Measurements from ENCODE around the gene CDCA4.

The CDCA4 gene

GRCh38 chr14:104984056-104984894 lies 36.6 kb downstream of the CDCA4 start:
- DNase-seq = no peak

- no peak for DNase-seq
These were observed 37.6 kb downstream of the CDCA4 start for GRCh38 chr14:104983231-104983721.

DNA sequence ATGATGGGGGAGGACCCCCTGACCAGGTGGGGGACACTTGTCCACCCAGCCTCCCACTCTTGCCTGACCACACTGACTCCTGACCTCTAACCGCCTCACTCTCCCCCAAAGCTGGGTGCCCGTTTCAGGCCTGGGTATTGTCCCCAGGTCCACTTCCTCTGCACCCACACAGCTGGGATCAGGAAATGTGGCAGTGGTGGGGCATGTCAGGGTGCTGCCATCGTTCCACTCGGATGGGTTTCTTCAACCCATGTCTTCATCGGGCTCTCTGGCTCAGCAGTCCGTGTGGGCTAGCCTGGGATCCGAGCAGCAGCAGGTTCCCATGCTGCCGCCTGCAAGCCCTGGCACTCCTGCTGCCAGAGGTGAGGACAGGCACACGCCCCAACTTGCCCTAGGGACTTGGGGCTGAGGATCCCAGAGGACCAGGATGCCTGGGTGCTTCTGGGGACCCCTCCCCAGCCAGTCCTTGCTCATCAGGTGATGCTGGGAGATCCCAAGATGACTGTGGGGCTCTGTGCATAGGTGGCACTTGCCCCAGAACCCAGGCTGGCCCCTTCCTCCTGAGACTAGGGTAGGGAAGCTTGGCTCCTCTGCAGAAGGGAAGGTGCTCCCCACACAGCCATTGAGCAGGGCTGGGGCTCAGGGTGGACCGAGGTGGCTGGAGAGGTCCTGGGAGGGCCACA lies 38.2 kb downstream of the CDCA4 start:
- DNase-seq = no peak

DNA sequence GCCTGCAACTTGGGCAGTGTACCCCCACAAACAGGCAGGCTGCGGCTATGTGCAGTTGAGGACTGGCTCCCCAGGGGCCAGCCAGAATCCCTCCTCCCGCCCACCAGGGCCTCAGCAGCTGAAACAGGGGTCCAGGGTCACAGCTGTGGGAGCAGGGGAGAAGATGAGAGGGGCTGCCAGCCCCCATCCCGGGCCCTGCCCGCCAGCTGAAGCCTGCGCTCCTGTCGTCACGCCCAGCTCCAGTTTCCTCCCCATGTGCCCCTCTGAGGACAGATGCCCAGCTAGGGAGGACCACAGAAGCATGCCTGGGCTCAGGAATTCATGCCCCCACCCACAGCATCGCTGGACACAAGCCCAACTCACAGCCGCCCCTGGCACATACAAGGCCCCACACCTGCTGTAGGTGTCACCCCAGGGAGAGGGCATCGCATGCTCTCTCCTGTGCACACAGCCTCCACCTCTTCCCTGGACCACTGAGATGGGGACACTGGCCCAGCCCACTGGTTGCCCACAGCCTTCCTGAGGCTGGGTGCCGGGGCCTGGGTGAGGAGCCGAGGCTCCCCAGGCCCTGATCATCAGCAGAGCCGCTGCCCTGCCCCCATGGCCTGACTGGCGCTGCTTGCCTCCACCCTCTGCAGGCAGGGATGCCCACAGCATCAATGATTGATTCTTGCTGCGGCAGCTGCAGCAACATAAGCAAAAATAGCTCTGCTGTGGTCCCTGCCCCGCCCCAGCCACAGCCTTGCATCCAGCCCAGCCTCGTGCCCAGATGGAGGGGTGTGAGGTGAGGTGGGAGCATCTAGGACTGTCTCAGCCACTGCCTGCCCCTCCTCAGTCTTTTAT lies 39.0 kb downstream of the CDCA4 start:
- DNase-seq = peak; percentile 49

- no peak for DNase-seq
These were observed 40.0 kb downstream of the CDCA4 start for GRCh38 chr14:104980611-104981531.

- DNase-seq = no peak
These were observed 40.9 kb downstream of the CDCA4 start for GRCh38 chr14:104979758-104980610.

DNA sequence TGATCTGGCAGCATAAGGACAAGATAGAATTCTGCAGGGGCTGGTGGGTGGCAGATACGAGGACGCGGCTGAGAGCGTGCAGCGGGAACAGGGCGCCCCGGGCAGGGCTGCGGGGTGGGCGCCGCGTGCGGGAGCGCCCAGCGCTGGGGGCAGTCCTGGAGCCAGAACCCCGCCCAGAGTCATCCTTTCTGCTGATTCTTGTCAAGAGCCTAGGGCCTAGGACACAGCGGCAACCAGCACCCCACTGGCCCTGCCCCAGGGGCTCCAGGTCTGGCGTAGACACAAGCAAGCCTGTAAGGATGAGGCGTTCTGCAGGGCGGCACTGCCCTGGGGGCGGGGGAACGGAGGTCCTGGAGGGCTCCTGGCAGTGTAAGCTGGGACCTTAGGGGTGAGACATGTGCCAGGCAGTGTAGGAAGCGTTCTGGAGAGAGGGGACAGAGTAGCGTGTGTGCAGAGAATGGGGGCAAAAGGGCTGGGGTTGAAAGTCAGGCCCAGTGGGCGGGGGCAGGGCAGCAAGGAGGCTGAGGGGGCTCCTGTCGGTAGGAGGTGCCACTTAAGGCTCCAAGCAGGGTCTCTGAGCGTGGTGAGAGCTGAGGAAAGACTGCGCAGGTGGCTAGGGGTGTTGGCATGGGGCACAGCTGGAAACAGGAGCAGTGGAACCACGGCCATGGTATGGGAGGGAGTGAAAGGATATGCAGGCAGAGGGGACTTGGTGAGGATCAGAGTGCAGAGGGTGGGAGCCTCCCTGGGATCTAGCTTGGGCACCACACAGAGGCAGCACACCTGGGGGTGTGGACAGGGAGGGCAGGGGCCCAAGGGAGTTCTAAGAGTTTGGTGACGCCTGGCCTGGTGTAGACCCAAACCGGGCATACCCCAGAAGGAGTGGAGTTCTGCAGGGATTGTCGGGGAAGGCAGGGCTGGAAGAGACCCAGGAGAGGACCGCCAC lies 41.9 kb downstream of the CDCA4 start:
- peak; percentile 67 for DNase-seq

DNA sequence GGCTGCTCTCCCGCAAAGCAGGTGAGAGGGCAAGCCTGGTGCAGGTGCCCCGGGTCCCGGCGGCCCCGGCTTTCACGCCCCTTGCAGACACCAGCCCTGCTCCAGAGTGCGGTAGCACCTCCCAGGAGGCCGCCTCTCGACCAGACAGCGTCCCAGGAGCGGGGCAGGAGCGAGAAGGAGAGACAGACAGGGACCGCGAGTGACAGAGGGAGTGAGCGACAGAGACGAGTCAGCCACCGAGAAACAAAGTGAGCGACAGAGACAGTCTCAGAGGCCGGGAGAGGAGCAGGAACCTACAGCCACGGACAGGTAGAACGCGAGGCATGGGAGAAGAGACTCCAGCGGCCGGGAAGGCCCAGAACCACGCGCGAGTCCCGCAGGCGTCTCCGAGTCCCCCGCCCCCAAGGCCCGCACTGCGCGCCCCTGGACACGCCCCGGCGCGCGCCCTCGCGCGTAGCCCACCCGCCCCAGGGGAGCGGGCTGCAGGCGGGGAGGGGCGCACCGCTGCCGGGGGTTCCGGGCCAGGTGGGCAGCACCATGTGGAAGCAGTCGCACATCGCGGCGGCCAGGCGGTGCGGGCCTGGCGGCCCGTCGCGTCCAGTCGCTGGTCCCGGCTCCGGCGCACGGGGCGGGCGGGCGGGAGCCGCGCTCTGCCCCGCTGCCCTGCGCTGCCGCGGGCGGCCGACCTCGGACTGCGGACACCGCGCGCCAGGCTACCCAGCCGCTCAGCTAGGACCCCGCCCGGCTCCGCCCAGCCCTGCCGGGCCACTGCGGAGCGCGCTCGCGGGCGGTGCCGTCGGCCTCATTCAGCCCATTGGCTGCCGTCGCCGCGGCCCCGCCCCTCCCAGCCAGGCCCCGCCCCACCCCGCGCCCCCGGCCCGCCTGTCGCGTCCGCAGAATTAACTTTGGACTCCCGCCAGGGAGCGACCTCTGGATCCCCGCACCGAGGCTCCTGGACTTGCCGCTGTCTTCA lies 42.9 kb downstream of the CDCA4 start, which contains the start of gene AHNAK2:
Gene AHNAK2 (minus strand): TSS at position 694 of the 973 bp plus-strand sequence. CDS start 137 bp downstream, at position 557.
- peak; percentile 69 for DNase-seq

DNA sequence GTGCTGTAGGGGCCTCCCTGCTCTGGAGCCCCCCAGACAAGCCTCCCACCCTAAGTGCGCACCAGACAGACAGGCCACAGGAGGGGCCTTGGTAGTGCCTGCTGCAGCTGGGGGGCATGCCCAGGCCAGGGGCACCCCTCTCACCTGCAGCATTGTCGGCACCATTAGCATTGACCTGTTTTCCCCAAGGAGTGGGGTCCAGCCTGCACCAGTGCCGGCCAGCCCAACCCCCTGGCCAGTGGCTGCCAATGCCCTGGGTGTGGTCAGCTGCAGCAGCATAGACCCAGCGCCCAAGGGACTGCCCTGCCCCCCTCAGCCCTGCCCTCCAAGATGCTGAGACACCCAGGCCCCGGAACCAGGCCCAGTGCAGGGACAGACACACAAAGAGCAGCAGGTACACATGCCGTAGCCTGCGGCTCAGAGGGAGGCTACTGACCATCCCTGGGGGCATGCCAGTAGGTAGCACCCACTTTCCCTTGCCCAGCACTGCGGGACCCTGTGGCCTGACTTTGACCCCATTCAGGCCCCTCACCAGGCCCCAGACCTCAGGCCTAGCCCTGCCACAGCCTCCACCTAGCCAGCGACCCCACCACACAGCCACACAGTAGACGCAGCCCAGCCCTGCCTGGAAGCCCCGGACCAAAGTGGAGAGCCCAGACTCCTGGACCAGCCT lies 43.7 kb downstream of the CDCA4 start:
- no peak for DNase-seq

DNA sequence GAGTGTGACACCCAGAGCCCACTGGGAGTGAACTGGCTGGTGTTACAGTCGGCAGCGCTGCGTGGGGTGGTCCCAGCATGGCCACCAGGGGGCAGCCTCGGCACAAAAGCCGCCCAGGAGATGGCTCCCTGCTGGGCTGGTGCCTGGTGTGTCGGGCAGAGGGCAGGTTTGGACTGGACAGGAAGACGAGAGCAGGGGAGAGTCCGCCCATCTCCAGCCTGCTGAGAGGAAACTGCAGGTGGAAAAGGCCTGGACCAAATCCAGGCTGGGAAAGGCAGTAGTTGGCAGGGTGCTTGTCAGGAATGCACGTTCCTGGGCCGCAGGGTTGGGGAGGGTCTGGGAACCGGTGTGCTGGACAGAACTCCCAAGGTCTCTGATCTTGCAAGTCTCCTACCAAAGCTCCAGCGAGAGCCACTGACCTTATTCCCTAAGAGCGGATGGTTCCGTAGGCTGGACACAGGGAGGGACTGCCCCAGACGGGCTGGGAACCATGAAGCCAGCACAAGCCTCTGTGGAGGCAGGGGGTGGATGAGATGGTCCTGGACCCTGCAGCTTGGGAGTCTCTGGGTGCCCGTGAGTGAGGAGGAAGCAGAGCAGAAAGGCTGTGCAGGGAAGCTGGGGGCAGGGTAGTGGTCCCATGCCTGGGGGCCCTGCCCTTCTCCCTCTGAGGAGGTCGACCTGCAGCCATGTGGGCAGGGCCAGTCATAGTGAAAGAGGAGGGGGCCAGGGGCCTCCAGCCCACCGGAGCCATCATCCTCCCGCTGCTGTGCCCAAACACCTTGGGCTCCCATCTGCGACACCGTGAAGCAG lies 44.5 kb downstream of the CDCA4 start:
- DNase-seq = peak; percentile 83

DNA sequence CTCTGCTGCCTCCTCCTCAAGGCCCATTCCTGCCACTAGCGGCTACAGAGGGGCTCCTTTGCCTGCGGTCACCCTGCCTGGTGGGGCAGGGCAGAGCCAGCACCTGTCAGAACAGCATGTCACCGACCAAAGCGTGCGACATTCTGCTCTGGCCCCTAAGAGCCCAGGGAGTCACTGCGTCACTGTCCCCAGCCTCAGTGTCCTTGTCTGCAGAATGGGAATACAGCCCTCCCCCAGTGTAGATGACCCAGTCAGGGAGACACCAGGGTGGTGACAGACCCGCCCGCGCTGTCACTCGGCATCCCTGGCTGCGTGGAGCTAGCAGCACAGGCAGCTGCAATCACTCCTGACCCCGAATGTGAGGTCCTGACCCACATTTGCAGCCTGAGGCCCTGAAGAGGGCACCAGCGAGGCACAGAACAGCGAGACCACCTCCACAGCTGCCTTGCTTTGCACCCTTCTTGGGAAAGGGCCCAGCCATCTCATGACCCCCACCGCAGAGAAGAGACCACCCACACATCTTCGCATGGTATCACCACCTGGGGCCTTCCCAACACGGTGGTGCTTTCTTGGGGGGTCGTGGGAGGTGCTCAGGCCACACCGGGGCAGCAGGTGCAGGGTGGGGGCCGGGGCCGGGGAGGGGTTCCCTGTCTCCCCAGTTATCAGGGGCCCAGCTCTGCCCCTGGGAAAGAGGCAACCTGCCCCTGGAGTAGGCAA lies 45.2 kb downstream of the CDCA4 start:
- no peak for DNase-seq

DNA sequence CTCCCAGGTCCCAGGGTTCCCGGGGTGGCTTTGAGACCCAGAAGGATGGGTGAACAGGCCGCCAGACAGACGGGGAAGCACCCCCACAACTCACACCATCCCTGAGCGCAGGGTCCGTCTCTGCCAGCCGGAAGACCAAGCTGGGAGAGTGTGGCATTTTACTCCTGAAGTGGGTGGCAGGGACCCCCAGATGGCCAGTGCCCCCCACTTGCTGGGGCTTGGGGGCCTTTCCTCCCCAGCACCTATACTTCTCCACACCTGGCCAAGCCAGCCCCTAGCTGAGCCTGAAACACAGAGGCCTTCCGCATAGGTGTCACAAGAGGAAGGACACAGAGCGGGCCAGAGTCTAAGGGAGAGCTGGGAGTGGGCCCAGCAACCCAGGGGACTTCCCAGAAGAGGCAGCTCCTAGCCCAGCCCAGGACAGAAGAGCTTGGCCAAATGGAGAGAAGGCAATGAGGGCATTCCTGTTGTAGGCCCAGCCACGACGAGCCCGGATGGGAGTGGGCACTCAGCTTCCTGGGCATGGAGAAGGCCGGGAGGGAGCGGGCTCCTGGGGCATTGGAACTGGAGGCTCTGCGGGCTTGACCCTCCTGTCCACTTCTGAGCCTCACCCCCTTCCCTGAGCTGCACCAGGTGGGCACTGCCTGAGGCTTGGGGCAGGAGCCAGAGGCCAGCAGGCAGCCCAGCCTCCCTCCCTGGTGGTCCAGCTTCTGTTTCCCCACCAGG lies 46.1 kb downstream of the CDCA4 start:
- DNase-seq = no peak

GRCh38 chr14:104974146-104974541 lies 46.7 kb downstream of the CDCA4 start:
- no peak for DNase-seq

- DNase-seq = no peak
These were observed 47.3 kb downstream of the CDCA4 start for GRCh38 chr14:104973385-104974145.

- peak; percentile 51 for DNase-seq
These were observed 47.8 kb downstream of the CDCA4 start for GRCh38 chr14:104973135-104973384.
